Activated CD4-positive, alpha-beta T cell treated with anti-CD3 and anti-CD28 coated beads for 4 hours (primary cell): ENCODE measurements around the gene KCNA1.
A peak's percentile ranks its signal among the peaks of the same experiment; 100 is the strongest.
"Not testable (repeated sequence)": the region's sequence is repeated elsewhere in the genome, so short reads cannot be mapped to it uniquely, and the experiment has no call there.

Source experiments
- DNase-seq, 2 donors: peaks; one replicate each; pipeline ENCODE4 v3.0.0-alpha.2; 2020

Gene KCNA1

GRCh38 chr12:4909734-4910501, at the start of gene KCNA1:
KCNA1 (plus strand) TSS chr12:4909905; CDS start chr12:4911379, 1,474 bp downstream.
- peak in 1 of 2 donors; percentile 3 for DNase-seq

- no peak for DNase-seq
Measured at GRCh38 chr12:4860741-4861140, 49.0 kb upstream of the KCNA1 start.

GRCh38 chr12:4862809-4863208, 46.9 kb upstream of the KCNA1 start:
- no peak for DNase-seq

GRCh38 chr12:4864575-4864974, 45.1 kb upstream of the KCNA1 start:
- DNase-seq, result no peak

- DNase-seq, result no peak
Measured at GRCh38 chr12:4865246-4865645, 44.5 kb upstream of the KCNA1 start.

GRCh38 chr12:4866299-4866698, 43.4 kb upstream of the KCNA1 start:
- DNase-seq, result no peak

- DNase-seq, result no peak
Measured at GRCh38 chr12:4867384-4867783, 42.3 kb upstream of the KCNA1 start.

- no peak for DNase-seq
Measured at GRCh38 chr12:4870423-4870822, 39.3 kb upstream of the KCNA1 start.

- DNase-seq, result no peak
Measured at GRCh38 chr12:4871514-4871913, 38.2 kb upstream of the KCNA1 start.

GRCh38 chr12:4873947-4874346, 35.8 kb upstream of the KCNA1 start:
- no peak for DNase-seq

GRCh38 chr12:4874671-4875070, 35.0 kb upstream of the KCNA1 start:
- DNase-seq, result no peak

GRCh38 chr12:4879481-4879880, 30.2 kb upstream of the KCNA1 start:
- not testable (repeated sequence) for DNase-seq

GRCh38 chr12:4881266-4882064, 28.2 kb upstream of the KCNA1 start:
- no peak for DNase-seq

GRCh38 chr12:4891866-4892265, 17.8 kb upstream of the KCNA1 start:
- no peak for DNase-seq

- no peak for DNase-seq
Measured at GRCh38 chr12:4892418-4892817, 17.3 kb upstream of the KCNA1 start.

GRCh38 chr12:4894019-4894418, 15.7 kb upstream of the KCNA1 start:
- DNase-seq, result no peak

- no peak for DNase-seq
Measured at GRCh38 chr12:4899364-4899763, 10.3 kb upstream of the KCNA1 start.

- DNase-seq, result no peak
Measured at GRCh38 chr12:4900327-4900726, 9.4 kb upstream of the KCNA1 start.

- no peak for DNase-seq
Measured at GRCh38 chr12:4905316-4905715, 4.4 kb upstream of the KCNA1 start.

GRCh38 chr12:4908684-4909409, 858 bp upstream of the KCNA1 start:
- DNase-seq, result no peak

- DNase-seq, result no peak
Measured at GRCh38 chr12:4909410-4909733, 333 bp upstream of the KCNA1 start.

GRCh38 chr12:4910502-4911315, 1.0 kb downstream of the KCNA1 start:
- no peak for DNase-seq
